K562 (cell line): Measurements from ENCODE around the gene CPT1A. TPM values are rescaled to one million over a fixed set of nuclear protein-coding genes. Genes with fewer than 3 reads are reported as not detected.

Experiments used
- ATAC-seq: fragments of 200-7000 bp; cut with Tn5 transposase; 3 replicates; pipeline ENCODE4 v1.9.1; 2020; ENCODE audit warnings: moderate library complexity
- BruUV-seq: library from RNA; stranded (reverse); fragments of 400-500 nt; replicated peaks from 2 replicates; lab custom pipeline; 2021; lab: Mats Ljungman, UMichigan
- CTCF ChIA-PET: fragments of 300-600 bp; formaldehyde crosslinking; extraction: SDS; loops from one replicate; lab custom pipeline; 2021; ENCODE audit warnings: low intra/inter-chr PET ratio; lab: Yijun Ruan, JAX
- POLR2A ChIA-PET: fragments of 300-600, 350-650 bp; sonication (Branson Sonifier 250); formaldehyde crosslinking; extraction: SDS; loops from one replicate; lab custom pipeline; 2021; ENCODE audit warnings: antibody characterized with exemption, inconsistent platforms; lab: Yijun Ruan, JAX
- DNase-seq, 4 experiments: peaks; one replicate each; pipeline versions ENCODE4 v3.0.0 to v3.0.0-alpha.2; 2011 to 2018; ENCODE audit warnings: low spot score in 3 of 4, mixed read lengths in 3 of 4; ENCODE audit errors: extremely low read depth in 1 of 4
- FAIRE-seq: peaks from 2 replicates; lab custom pipeline; 2011; peaks lifted over from hg19 to GRCh38; lab: Jason Lieb, UNC
- H2AFZ ChIP-seq: 2 replicates; pipeline ENCODE4 v1.6.0; 2011; ENCODE audit warnings: low read depth, low read length, control low read depth, inconsistent platforms
- H3K27ac ChIP-seq: fragments of 200-600 bp; 3 replicates; pipeline ENCODE4 v1.8.0; 2011; ENCODE audit warnings: low read depth, mild to moderate bottlenecking, control low read depth, inconsistent platforms, low read length, moderate library complexity, mixed read lengths; ENCODE audit errors: extremely low read depth
- H3K27me3 ChIP-seq, 2 experiments: fragments of 300-600 bp in 1 of 2; 2 replicates in 1 of 2; 3 replicates in 1 of 2; pipeline versions ENCODE4 v1.6.0 to v1.8.0; 2011; ENCODE audit warnings: inconsistent platforms in 2 of 2, low read length in 2 of 2, mild to moderate bottlenecking in 1 of 2, mixed read lengths in 1 of 2, moderate library complexity in 1 of 2; ENCODE audit not compliant: control insufficient read depth in 2 of 2, insufficient read depth in 2 of 2
- H3K36me3 ChIP-seq: fragments of 300-600 bp; 3 replicates; pipeline ENCODE4 v1.8.0; 2011; ENCODE audit warnings: mild to moderate bottlenecking, low read length, inconsistent platforms; ENCODE audit not compliant: control insufficient read depth, insufficient read depth
- H3K4me1 ChIP-seq, 2 experiments: fragments of 200-600 bp in 1 of 2; replicated peaks in 1 of 2; 2 replicates in 1 of 2; 3 replicates in 1 of 2; pipeline versions ENCODE4 v1.5.1 to v1.8.0; 2011; ENCODE audit warnings: inconsistent platforms in 2 of 2, low read length in 2 of 2, mild to moderate bottlenecking in 1 of 2, mixed read lengths in 1 of 2, moderate library complexity in 1 of 2; ENCODE audit not compliant: control insufficient read depth in 2 of 2, insufficient read depth in 2 of 2
- H3K4me2 ChIP-seq: 2 replicates; pipeline ENCODE4 v1.6.1; 2011; ENCODE audit warnings: low read length, control low read depth, inconsistent platforms, mixed read lengths; ENCODE audit not compliant: insufficient read depth
- H3K4me3 ChIP-seq: fragments of 200-600 bp; sonication (generic), shearing (Covaris generic); 2 replicates; pipeline ENCODE4 v1.5.1; 2016; ENCODE audit warnings: control low read depth, inconsistent platforms
- H3K79me2 ChIP-seq: fragments of 200-600 bp; 3 replicates; pipeline ENCODE4 v1.8.0; 2011; ENCODE audit warnings: low read length, inconsistent platforms; ENCODE audit not compliant: control insufficient read depth, insufficient read depth
- H3K9ac ChIP-seq, 2 experiments: 2 replicates each; pipeline versions ENCODE4 v1.6.0 to v1.6.1; 2011; ENCODE audit warnings: low read depth in 2 of 2, low read length in 2 of 2, control low read depth in 1 of 2, inconsistent platforms in 1 of 2, mild to moderate bottlenecking in 1 of 2, mixed read lengths in 1 of 2; ENCODE audit not compliant: insufficient read depth in 1 of 2
- H3K9me1 ChIP-seq: one replicate; pipeline ENCODE4 v1.6.0; 2011; ENCODE audit warnings: inconsistent platforms, mild to moderate bottlenecking, low read length, moderate library complexity; ENCODE audit not compliant: control insufficient read depth, insufficient read depth
- H3K9me3 ChIP-seq: replicated peaks from 2 replicates; pipeline ENCODE4 v1.5.1; 2011; ENCODE audit warnings: low read depth, low read length, inconsistent platforms; ENCODE audit not compliant: control insufficient read depth, insufficient read depth
- H4K20me1 ChIP-seq: replicated peaks from 2 replicates; pipeline ENCODE4 v1.6.1; 2011; ENCODE audit warnings: low read length, inconsistent platforms, mixed read lengths; ENCODE audit not compliant: control insufficient read depth, insufficient read depth
- CEBPB ChIP-seq: fragments of 450-650 bp; IDR thresholded peaks from 2 replicates; pipeline ENCODE4 v1.6.1; 2016; ENCODE audit warnings: missing genetic modification characterization, missing compliant biosample characterization
- CLOCK ChIP-seq: fragments of 250-450 bp; sonication (Bioruptor Pico); IDR thresholded peaks from 2 replicates; pipeline ENCODE4 v1.4.0; 2020; ENCODE audit warnings: mild to moderate bottlenecking, moderate library complexity, borderline replicate concordance
- COPS2 ChIP-seq: fragments of 450-650 bp; conservative IDR thresholded peaks from 2 replicates; pipeline ENCODE4 v1.6.1; 2016; ENCODE audit warnings: mild to moderate bottlenecking, moderate library complexity
- CREBBP ChIP-seq: IDR thresholded peaks from one replicate; pipeline ENCODE4 v1.6.1; 2012; ENCODE audit warnings: low read depth, mild to moderate bottlenecking, control low read depth, inconsistent platforms, low read length
- DDX20 ChIP-seq: fragments of 450-650 bp; IDR thresholded peaks from 2 replicates; pipeline ENCODE4 v1.6.1; 2016; ENCODE audit warnings: missing genetic modification characterization, low read depth, mild to moderate bottlenecking, missing compliant biosample characterization, moderate library complexity
- ILF3 ChIP-seq: fragments of 450-650 bp; IDR thresholded peaks from 2 replicates; pipeline ENCODE4 v1.6.1; 2018; ENCODE audit warnings: antibody characterized with exemption, mild to moderate bottlenecking, moderate library complexity, borderline replicate concordance
- NFYB ChIP-seq: IDR thresholded peaks from 2 replicates; pipeline ENCODE4 v1.6.1; 2011; ENCODE audit warnings: mild to moderate bottlenecking, moderate library complexity; ENCODE audit not compliant: insufficient read length; ENCODE audit errors: extremely low read depth
- POLR2B ChIP-seq: fragments of 450-650 bp; IDR thresholded peaks from 2 replicates; pipeline ENCODE4 v1.6.1; 2018; ENCODE audit warnings: low read depth; ENCODE audit not compliant: partially characterized antibody
- SAFB2 ChIP-seq: fragments of 200-400 bp; formaldehyde crosslinking; IDR thresholded peaks from 2 replicates; pipeline ENCODE4 v1.6.1; 2018; ENCODE audit warnings: borderline replicate concordance, low read length, low read depth, moderate library complexity; ENCODE audit not compliant: severe bottlenecking
- TGIF2 ChIP-seq: sonication (generic); formaldehyde crosslinking; IDR thresholded peaks from 2 replicates; pipeline ENCODE4 v1.8.1; 2022; ENCODE audit warnings: mild to moderate bottlenecking, missing genetic modification reagents, moderate library complexity
- USF2 ChIP-seq: sonication (generic); formaldehyde crosslinking; IDR thresholded peaks from 2 replicates; pipeline ENCODE4 v1.5.0; 2020; ENCODE audit warnings: missing genetic modification reagents
- ZBTB11 ChIP-seq, 3 experiments: fragments of 200-800 bp in 1 of 3; fragments of 250-450 bp in 1 of 3; fragments of 450-650 bp in 1 of 3; sonication (Bioruptor Pico) in 1 of 3; sonication (Bioruptor generic) in 1 of 3; formaldehyde crosslinking in 1 of 3; IDR thresholded peaks; 2 replicates each; pipeline versions ENCODE4 v1.6.1 to v1.8.0; 2016 to 2022; ENCODE audit warnings: mild to moderate bottlenecking in 2 of 3, missing genetic modification characterization in 2 of 3, missing compliant biosample characterization in 1 of 3, moderate library complexity in 1 of 3
- ZFP36 ChIP-seq: fragments of 150-350 bp; IDR thresholded peaks from 2 replicates; pipeline ENCODE4 v1.6.1; 2018; ENCODE audit warnings: low read length, low read depth; ENCODE audit not compliant: partially characterized antibody
- ZNF143 ChIP-seq: sonication (generic); formaldehyde crosslinking; IDR thresholded peaks from 2 replicates; pipeline ENCODE4 v1.9.0; 2022; ENCODE audit warnings: mild to moderate bottlenecking, missing genetic modification reagents
- ZNF316 ChIP-seq: fragments of 450-650 bp; IDR thresholded peaks from 2 replicates; pipeline ENCODE4 v1.6.1; 2016
- ZNF436 ChIP-seq: fragments of 250-450, 450-650 bp; sonication (Bioruptor Pico); formaldehyde crosslinking; IDR thresholded peaks from 2 replicates; pipeline ENCODE4 v1.7.0; 2020; ENCODE audit warnings: mild to moderate bottlenecking
- WGBS: fragments of 100-300 bp; shearing (Covaris generic); methylation state at CpG from one replicate; pipeline ENCODE4 v1.1.6; 2016; ENCODE audit warnings: low coverage, mixed read lengths; ENCODE audit not compliant: insufficient coverage; ENCODE audit errors: missing lambda C conversion rate; 5-methylcytosine and 5-hydroxymethylcytosine counted together
- in situ Hi-C: fragments of 300-500 bp; cut with MboI; formaldehyde crosslinking; loops from 4 replicates; pipeline ENCODE4 v1.15.0; 2018; ENCODE audit warnings: inconsistent platforms, mixed read lengths
- intact Hi-C: fragments of 100-400 bp; cut with micrococcal nuclease; formaldehyde crosslinking; loops from 2 replicates; pipeline ENCODE4 v1.14.2; 2022
- polyA plus RNA-seq, 8 experiments: library from polyadenylated mRNA; depleted of rRNA in 4 of 8; stranded (reverse) in 5 of 8; unstranded in 3 of 8; fragments of >200 nt; fragmentation: Nextera tagmentation in 2 of 8; fragmentation: Illumina TruSeq in 1 of 8; extraction: Ambion mirVana in 2 of 8; extraction: Trizol in 1 of 8; gene quantifications; 2 replicates each; pipeline versions ENCODE4 v1.2.1 to v1.2.3, GENCODE V29; 2011 to 2014; ENCODE audit warnings: inconsistent platforms in 1 of 8, missing spikeins in 1 of 8
- total RNA-seq, 7 experiments: library from RNA; depleted of rRNA in 6 of 7; stranded (reverse); fragments of >200 nt in 6 of 7; fragmentation: Illumina TruSeq in 2 of 7; extraction: Trizol in 2 of 7; gene quantifications; 2 replicates each; pipeline versions ENCODE4 v1.2.1 to v1.2.3, GENCODE V29; 2011 to 2021; ENCODE audit warnings: low replicate concordance in 1 of 7

Gene CPT1A
- total and polyA plus RNA-seq, 9 of the 15 experiments (the other 6 are each of a cell fraction or from before 2014, with no cell fraction given): 2.6 to 29.1 (median 12.3) TPM

GRCh38 chr11:68819362-68819761 is 22.4 kb downstream of the CPT1A start:
- Histone ChIP-seq H3K4me2 (no peak overlapping the region), H3K9me1 (peaks cover 3% of the 10 kb centered on the region), H4K20me1 (no peaks in the 10 kb centered on the region), H2AFZ (no peak overlapping the region), H3K9me3 (no peaks in the 10 kb centered on the region), H3K27ac (no peak overlapping the region), H3K79me2 (no peaks in the 10 kb centered on the region), H3K9ac (no peak overlapping the region), H3K4me3 (no peak overlapping the region), H3K27me3 (no peaks in the 10 kb centered on the region), H3K4me1 (no peaks in the 10 kb centered on the region; a peak in 2 of 5 replicates), H3K36me3 (no peaks in the 10 kb centered on the region; the same call in 2 of the 3 replicates)
- in situ Hi-C loops (no loop called here), intact Hi-C loops (no loop called here)
- no peak for FAIRE-seq
- ATAC-seq: no peak
- peak in 1 of 4 experiments; percentile 6 for DNase-seq
- 62% methylated on average over 10 of the region's 10 CpGs for whole genome bisulfite sequencing
- CTCF ChIA-PET: interaction anchor here (0.6 kb wide), 1 partner anchor 255 kb away, joined by 3 read pairs; no protein-coding TSS in a partner anchor
- no TSS peak for BruUV-seq
- POLR2A ChIA-PET: interaction anchor here (0.6 kb wide), 1 partner anchor 67 kb away, joined by 3 read pairs; no protein-coding TSS in a partner anchor
- no peak for TF ChIP-seq CEBPB (tag)
- no peak for TF ChIP-seq COPS2
- TF ChIP-seq ZNF436 (CRISPR knock-in tag): no peak
- TF ChIP-seq ZFP36: no peak
- no peak for TF ChIP-seq TGIF2
- no peak for TF ChIP-seq USF2 (CRISPR knock-in tag)
- no peak for TF ChIP-seq DDX20 (tag)
- TF ChIP-seq NFYB: no peak
- no peak for TF ChIP-seq CREBBP
- no peak for TF ChIP-seq ZNF316
- no peak for TF ChIP-seq ZBTB11 (CRISPR knock-in tag; IDR thresholded peaks at IDR 0.05)
- TF ChIP-seq POLR2B: no peak
- no peak for TF ChIP-seq ZNF143 (CRISPR knock-in tag)
- TF ChIP-seq CLOCK (CRISPR knock-in tag): no peak
- TF ChIP-seq SAFB2: no peak
- no peak for TF ChIP-seq ILF3
